Neural cell (in vitro differentiated cells): Measurements from ENCODE around the gene FGF1. TPM values are rescaled to one million over a fixed set of nuclear protein-coding genes. Genes with fewer than 3 reads are reported as not detected.

Experiments used
- H2AFZ ChIP-seq: fragments of 200-600, 300-800 bp; sonication (generic), shearing (Covaris generic); 2 replicates; pipeline ENCODE4 v1.6.0; 2014; ENCODE audit warnings: low read depth, mild to moderate bottlenecking, antibody characterized with exemption, low read length, moderate library complexity
- H3F3A ChIP-seq: fragments of 200-600 bp; shearing (Covaris generic); 2 replicates; pipeline ENCODE4 v1.6.1; 2016; ENCODE audit warnings: mild to moderate bottlenecking, moderate library complexity, mixed read lengths, antibody characterized with exemption, low read length; ENCODE audit not compliant: insufficient read depth, poor library complexity, severe bottlenecking
- H3K27ac ChIP-seq: fragments of 200-600, 300-800 bp; sonication (generic), shearing (Covaris generic); 2 replicates; pipeline ENCODE4 v1.5.1; 2014; ENCODE audit warnings: mild to moderate bottlenecking, low read length, moderate library complexity
- H3K27me3 ChIP-seq: fragments of 300-800, 200-600 bp; sonication (generic), shearing (Covaris generic); 2 replicates; pipeline ENCODE4 v1.6.0; 2014; ENCODE audit warnings: mild to moderate bottlenecking, low read depth, low read length, moderate library complexity; ENCODE audit not compliant: insufficient read depth
- H3K36me3 ChIP-seq: fragments of 300-800, 200-600 bp; sonication (generic), shearing (Covaris generic); 2 replicates; pipeline ENCODE4 v1.5.1; 2014; ENCODE audit warnings: mild to moderate bottlenecking, antibody characterized with exemption, low read length, moderate library complexity; ENCODE audit not compliant: insufficient read depth
- H3K4me2 ChIP-seq: fragments of 300-800, 200-600 bp; sonication (generic), shearing (Covaris generic); 2 replicates; pipeline ENCODE4 v1.6.0; 2014; ENCODE audit warnings: mild to moderate bottlenecking, low read length
- H3K4me3 ChIP-seq: fragments of 300-800, 200-600 bp; sonication (generic), shearing (Covaris generic); 2 replicates; pipeline ENCODE4 v1.5.1; 2014; ENCODE audit warnings: mild to moderate bottlenecking, low read length, moderate library complexity
- H3K79me2 ChIP-seq: fragments of 200-600 bp; shearing (Covaris generic); replicated peaks from 2 replicates; pipeline ENCODE4 v1.6.0; 2014; ENCODE audit warnings: mild to moderate bottlenecking, low read length, moderate library complexity; ENCODE audit not compliant: insufficient read depth
- H3K9ac ChIP-seq: fragments of 300-800, 200-600 bp; sonication (generic), shearing (Covaris generic); 2 replicates; pipeline ENCODE4 v1.6.1; 2016; ENCODE audit warnings: mild to moderate bottlenecking, low read length, mixed read lengths
- H3K9me2 ChIP-seq: fragments of 200-600 bp; shearing (Covaris generic); 2 replicates; pipeline ENCODE4 v1.6.1; 2016; ENCODE audit warnings: mild to moderate bottlenecking, low read length, mixed read lengths; ENCODE audit not compliant: insufficient read depth
- H3K9me3 ChIP-seq: fragments of 200-600, 300-800 bp; sonication (generic), shearing (Covaris generic); 2 replicates; pipeline ENCODE4 v1.6.1; 2016; ENCODE audit warnings: mild to moderate bottlenecking, mixed run types, low read length, moderate library complexity, mixed read lengths
- H4K20me1 ChIP-seq: fragments of 200-600 bp; shearing (Covaris generic); 2 replicates; pipeline ENCODE4 v1.6.1; 2016; ENCODE audit warnings: mild to moderate bottlenecking, mixed run types; ENCODE audit not compliant: insufficient read depth
- EP300 ChIP-seq: fragments of 450-650 bp; conservative IDR thresholded peaks from 2 replicates; pipeline ENCODE4 v1.6.1; 2014; ENCODE audit warnings: antibody characterized with exemption, mild to moderate bottlenecking, moderate library complexity; ENCODE audit not compliant: poor library complexity, severe bottlenecking
- EZH2 ChIP-seq: fragments of 200-600, 300-800 bp; shearing (Covaris generic), sonication (generic); IDR thresholded peaks from 2 replicates; pipeline ENCODE4 v1.6.1; 2014; ENCODE audit warnings: antibody characterized with exemption, low read length, borderline replicate concordance, mild to moderate bottlenecking; ENCODE audit not compliant: insufficient read depth, poor library complexity, severe bottlenecking
- MXI1 ChIP-seq: fragments of 450-650 bp; conservative IDR thresholded peaks from 2 replicates; pipeline ENCODE4 v1.6.1; 2014; ENCODE audit warnings: antibody characterized with exemption, mild to moderate bottlenecking; ENCODE audit not compliant: poor library complexity, severe bottlenecking
- POLR2AphosphoS5 ChIP-seq: IDR thresholded peaks from 2 replicates; pipeline ENCODE4 v1.6.1; 2012
- RAD21 ChIP-seq: fragments of 450-650 bp; conservative IDR thresholded peaks from 2 replicates; pipeline ENCODE4 v1.6.1; 2014; ENCODE audit warnings: antibody characterized with exemption, mild to moderate bottlenecking, moderate library complexity
- SMC3 ChIP-seq: fragments of 450-650 bp; conservative IDR thresholded peaks from 2 replicates; pipeline ENCODE4 v1.6.1; 2014; ENCODE audit warnings: antibody characterized with exemption, mild to moderate bottlenecking, moderate library complexity; ENCODE audit not compliant: poor library complexity
- TAF1 ChIP-seq: IDR thresholded peaks from 2 replicates; pipeline ENCODE4 v1.6.1; 2012; ENCODE audit warnings: low read depth
- polyA plus RNA-seq: library from polyadenylated mRNA; depleted of rRNA; stranded (reverse); fragments of >200 nt; gene quantifications from 2 replicates; pipeline ENCODE4 v1.2.3, GENCODE V29; 2014
- TF ChIP-seq, protein P1 (sequence below): IDR thresholded peaks from 2 replicates; pipeline ENCODE4 v1.6.1; 2012; ENCODE audit warnings: borderline replicate concordance
- TF ChIP-seq, protein P2 (sequence below): fragments of 450-650 bp; IDR thresholded peaks from 2 replicates; pipeline ENCODE4 v1.5.1; 2014; ENCODE audit warnings: antibody characterized with exemption, mild to moderate bottlenecking, moderate library complexity; ENCODE audit not compliant: poor library complexity, severe bottlenecking

FGF1 gene
- polyA plus RNA-seq, 1 donor from 2014 or later: not detected

DNA sequence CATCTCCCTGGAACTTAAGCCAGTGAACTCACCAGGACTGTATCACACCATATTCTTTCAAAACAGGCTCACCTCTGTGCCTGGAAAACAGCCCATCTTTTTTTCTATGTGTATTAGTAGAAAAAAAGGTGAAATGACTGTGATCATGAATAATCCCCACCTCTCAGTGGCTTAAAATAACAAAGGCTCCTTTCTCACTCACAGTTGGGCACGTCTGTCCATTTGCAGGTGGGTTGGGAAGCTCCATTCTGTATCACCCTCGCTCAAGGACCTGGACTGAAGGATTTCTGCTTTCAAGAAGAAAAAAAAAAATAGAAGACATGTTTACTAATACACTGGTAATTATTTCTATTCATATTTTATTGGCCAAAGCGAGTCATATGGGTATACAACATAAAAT lies 17.3 kb upstream of the FGF1 start:
- no peak for TF ChIP-seq TAF1
- no peak for TF ChIP-seq EP300
- TF ChIP-seq, protein P1, sequence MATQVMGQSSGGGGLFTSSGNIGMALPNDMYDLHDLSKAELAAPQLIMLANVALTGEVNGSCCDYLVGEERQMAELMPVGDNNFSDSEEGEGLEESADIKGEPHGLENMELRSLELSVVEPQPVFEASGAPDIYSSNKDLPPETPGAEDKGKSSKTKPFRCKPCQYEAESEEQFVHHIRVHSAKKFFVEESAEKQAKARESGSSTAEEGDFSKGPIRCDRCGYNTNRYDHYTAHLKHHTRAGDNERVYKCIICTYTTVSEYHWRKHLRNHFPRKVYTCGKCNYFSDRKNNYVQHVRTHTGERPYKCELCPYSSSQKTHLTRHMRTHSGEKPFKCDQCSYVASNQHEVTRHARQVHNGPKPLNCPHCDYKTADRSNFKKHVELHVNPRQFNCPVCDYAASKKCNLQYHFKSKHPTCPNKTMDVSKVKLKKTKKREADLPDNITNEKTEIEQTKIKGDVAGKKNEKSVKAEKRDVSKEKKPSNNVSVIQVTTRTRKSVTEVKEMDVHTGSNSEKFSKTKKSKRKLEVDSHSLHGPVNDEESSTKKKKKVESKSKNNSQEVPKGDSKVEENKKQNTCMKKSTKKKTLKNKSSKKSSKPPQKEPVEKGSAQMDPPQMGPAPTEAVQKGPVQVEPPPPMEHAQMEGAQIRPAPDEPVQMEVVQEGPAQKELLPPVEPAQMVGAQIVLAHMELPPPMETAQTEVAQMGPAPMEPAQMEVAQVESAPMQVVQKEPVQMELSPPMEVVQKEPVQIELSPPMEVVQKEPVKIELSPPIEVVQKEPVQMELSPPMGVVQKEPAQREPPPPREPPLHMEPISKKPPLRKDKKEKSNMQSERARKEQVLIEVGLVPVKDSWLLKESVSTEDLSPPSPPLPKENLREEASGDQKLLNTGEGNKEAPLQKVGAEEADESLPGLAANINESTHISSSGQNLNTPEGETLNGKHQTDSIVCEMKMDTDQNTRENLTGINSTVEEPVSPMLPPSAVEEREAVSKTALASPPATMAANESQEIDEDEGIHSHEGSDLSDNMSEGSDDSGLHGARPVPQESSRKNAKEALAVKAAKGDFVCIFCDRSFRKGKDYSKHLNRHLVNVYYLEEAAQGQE: no peak
- TF ChIP-seq POLR2AphosphoS5: no peak
- TF ChIP-seq RAD21: no peak
- no peak for TF ChIP-seq MXI1
- TF ChIP-seq, protein P2, sequence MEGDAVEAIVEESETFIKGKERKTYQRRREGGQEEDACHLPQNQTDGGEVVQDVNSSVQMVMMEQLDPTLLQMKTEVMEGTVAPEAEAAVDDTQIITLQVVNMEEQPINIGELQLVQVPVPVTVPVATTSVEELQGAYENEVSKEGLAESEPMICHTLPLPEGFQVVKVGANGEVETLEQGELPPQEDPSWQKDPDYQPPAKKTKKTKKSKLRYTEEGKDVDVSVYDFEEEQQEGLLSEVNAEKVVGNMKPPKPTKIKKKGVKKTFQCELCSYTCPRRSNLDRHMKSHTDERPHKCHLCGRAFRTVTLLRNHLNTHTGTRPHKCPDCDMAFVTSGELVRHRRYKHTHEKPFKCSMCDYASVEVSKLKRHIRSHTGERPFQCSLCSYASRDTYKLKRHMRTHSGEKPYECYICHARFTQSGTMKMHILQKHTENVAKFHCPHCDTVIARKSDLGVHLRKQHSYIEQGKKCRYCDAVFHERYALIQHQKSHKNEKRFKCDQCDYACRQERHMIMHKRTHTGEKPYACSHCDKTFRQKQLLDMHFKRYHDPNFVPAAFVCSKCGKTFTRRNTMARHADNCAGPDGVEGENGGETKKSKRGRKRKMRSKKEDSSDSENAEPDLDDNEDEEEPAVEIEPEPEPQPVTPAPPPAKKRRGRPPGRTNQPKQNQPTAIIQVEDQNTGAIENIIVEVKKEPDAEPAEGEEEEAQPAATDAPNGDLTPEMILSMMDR: no peak
- no peak for TF ChIP-seq SMC3
- TF ChIP-seq EZH2: no peak
- Histone ChIP-seq H3K9me2 (no peaks in the 10 kb centered on the region), H3K4me2 (no peak overlapping the region), H3F3A (no peaks in the 10 kb centered on the region), H2AFZ (no peak overlapping the region), H4K20me1 (no peaks in the 10 kb centered on the region), H3K27ac (no peak overlapping the region), H3K9ac (no peak overlapping the region), H3K9me3 (no peaks in the 10 kb centered on the region), H3K79me2 (no peaks in the 10 kb centered on the region), H3K4me3 (no peak overlapping the region), H3K27me3 (no peaks in the 10 kb centered on the region), H3K36me3 (no peaks in the 10 kb centered on the region)

DNA sequence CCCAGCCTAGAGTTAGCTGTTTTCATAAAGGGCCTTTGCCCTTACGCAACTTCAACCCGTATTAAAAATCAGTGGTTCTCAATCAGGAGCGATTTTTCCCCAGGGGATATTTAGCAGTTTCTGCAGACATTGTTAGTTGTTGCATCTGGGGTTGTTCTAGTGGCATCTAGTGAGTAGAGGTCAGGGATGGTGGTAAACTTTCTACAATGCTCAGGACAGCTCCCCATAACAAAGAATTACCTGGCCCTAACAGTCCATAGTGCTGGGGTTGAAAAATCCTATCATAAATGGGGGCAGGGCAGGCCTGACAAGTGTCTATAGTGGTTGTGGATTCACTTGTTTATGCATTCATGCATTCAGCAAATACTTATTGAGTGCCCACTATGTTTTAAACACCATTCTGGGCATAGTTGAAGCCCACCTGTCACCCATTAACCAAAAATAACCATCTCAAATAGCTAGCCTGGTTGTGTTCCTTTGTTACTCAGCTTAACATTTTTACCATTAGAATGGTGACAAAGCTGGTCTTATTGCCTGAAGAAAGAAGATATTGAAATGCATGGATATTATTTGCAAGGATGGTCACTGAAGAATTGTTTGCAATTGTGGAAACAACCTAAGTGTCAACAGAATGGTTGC lies 15.9 kb upstream of the FGF1 start:
- Histone ChIP-seq H3K4me2 (no peak overlapping the region), H3F3A (no peaks in the 10 kb centered on the region), H3K9me2 (no peaks in the 10 kb centered on the region), H3K9me3 (no peaks in the 10 kb centered on the region), H3K4me3 (no peak overlapping the region), H3K79me2 (no peaks in the 10 kb centered on the region), H2AFZ (no peak overlapping the region), H3K9ac (no peak overlapping the region), H3K36me3 (no peaks in the 10 kb centered on the region), H3K27ac (no peak overlapping the region), H3K27me3 (no peaks in the 10 kb centered on the region), H4K20me1 (no peaks in the 10 kb centered on the region)
- TF ChIP-seq RAD21: no peak
- TF ChIP-seq TAF1: no peak
- TF ChIP-seq MXI1: no peak
- TF ChIP-seq, protein P2: no peak
- TF ChIP-seq EP300: no peak
- TF ChIP-seq SMC3: no peak
- no peak for TF ChIP-seq POLR2AphosphoS5
- TF ChIP-seq EZH2: no peak
- TF ChIP-seq, protein P1: no peak
